Panc1 (cell line): ENCODE measurements around the gene C6.

Source experiments
- POLR2AphosphoS5 ChIP-seq: IDR thresholded peaks from 2 replicates; pipeline ENCODE4 v1.6.1; 2012; ENCODE audit warnings: mild to moderate bottlenecking, low read depth, low read length, moderate library complexity
- SIN3A ChIP-seq: IDR thresholded peaks from 2 replicates; pipeline ENCODE4 v1.6.1; 2012; ENCODE audit warnings: low read depth, mild to moderate bottlenecking, low read length, moderate library complexity, borderline replicate concordance; ENCODE audit not compliant: insufficient read depth
- TCF7L2 ChIP-seq: IDR thresholded peaks from 2 replicates; pipeline ENCODE4 v1.6.1; 2011; ENCODE audit warnings: mild to moderate bottlenecking, low read depth, low read length, inconsistent platforms
- TF ChIP-seq, protein P1 (sequence below): fragments of 450-650 bp; IDR thresholded peaks from 2 replicates; pipeline ENCODE4 v1.5.1; 2017; ENCODE audit warnings: mild to moderate bottlenecking
- TF ChIP-seq, protein P2 (sequence below), 2 experiments: IDR thresholded peaks; 2 replicates each; pipeline ENCODE4 v1.6.1; 2011 to 2012; ENCODE audit warnings: low read depth in 2 of 2, control low read depth in 1 of 2, low read length in 1 of 2, mild to moderate bottlenecking in 1 of 2, moderate library complexity in 1 of 2; ENCODE audit not compliant: insufficient read depth in 1 of 2

DNA sequence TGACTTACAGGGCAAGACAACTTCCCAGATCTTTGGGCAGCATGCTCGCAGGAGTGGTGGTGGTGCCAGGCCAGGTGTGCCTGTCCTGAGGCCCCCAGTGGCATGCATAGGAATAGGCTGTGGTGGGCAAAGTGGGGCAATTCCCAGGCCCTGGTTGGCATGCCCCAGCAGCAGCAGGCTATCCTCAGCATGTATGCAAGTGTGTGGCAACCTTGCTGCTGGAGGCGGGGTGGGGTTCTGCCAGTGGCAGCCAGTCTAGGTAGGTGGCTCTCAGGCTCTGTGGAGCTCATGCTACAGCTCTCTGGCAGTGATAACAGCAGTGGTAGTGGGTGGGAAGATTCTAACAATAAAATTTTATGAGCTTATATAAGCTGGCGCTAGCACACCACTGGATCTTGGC is 27.7 kb upstream of the C6 start:
- TF ChIP-seq, protein P1, sequence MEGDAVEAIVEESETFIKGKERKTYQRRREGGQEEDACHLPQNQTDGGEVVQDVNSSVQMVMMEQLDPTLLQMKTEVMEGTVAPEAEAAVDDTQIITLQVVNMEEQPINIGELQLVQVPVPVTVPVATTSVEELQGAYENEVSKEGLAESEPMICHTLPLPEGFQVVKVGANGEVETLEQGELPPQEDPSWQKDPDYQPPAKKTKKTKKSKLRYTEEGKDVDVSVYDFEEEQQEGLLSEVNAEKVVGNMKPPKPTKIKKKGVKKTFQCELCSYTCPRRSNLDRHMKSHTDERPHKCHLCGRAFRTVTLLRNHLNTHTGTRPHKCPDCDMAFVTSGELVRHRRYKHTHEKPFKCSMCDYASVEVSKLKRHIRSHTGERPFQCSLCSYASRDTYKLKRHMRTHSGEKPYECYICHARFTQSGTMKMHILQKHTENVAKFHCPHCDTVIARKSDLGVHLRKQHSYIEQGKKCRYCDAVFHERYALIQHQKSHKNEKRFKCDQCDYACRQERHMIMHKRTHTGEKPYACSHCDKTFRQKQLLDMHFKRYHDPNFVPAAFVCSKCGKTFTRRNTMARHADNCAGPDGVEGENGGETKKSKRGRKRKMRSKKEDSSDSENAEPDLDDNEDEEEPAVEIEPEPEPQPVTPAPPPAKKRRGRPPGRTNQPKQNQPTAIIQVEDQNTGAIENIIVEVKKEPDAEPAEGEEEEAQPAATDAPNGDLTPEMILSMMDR: no peak
- TF ChIP-seq POLR2AphosphoS5 (no peak), SIN3A (no peak), TCF7L2 (no peak)
- TF ChIP-seq, protein P2, sequence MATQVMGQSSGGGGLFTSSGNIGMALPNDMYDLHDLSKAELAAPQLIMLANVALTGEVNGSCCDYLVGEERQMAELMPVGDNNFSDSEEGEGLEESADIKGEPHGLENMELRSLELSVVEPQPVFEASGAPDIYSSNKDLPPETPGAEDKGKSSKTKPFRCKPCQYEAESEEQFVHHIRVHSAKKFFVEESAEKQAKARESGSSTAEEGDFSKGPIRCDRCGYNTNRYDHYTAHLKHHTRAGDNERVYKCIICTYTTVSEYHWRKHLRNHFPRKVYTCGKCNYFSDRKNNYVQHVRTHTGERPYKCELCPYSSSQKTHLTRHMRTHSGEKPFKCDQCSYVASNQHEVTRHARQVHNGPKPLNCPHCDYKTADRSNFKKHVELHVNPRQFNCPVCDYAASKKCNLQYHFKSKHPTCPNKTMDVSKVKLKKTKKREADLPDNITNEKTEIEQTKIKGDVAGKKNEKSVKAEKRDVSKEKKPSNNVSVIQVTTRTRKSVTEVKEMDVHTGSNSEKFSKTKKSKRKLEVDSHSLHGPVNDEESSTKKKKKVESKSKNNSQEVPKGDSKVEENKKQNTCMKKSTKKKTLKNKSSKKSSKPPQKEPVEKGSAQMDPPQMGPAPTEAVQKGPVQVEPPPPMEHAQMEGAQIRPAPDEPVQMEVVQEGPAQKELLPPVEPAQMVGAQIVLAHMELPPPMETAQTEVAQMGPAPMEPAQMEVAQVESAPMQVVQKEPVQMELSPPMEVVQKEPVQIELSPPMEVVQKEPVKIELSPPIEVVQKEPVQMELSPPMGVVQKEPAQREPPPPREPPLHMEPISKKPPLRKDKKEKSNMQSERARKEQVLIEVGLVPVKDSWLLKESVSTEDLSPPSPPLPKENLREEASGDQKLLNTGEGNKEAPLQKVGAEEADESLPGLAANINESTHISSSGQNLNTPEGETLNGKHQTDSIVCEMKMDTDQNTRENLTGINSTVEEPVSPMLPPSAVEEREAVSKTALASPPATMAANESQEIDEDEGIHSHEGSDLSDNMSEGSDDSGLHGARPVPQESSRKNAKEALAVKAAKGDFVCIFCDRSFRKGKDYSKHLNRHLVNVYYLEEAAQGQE (IDR thresholded peaks at IDR 0.05; ENCODE audit: insufficient read depth in 1 of 2, low read depth in 2 of 2, low read length in 1 of 2): no peak
